Common myeloid progenitor, CD34-positive (primary cell): Measurements from ENCODE around the gene GALR3.
A peak's percentile ranks its signal among the peaks of the same experiment; 100 is the strongest.
"Not testable (repeated sequence)": the region's sequence is repeated elsewhere in the genome, so short reads cannot be mapped to it uniquely, and the experiment has no call there.

Source experiments
- CTCF ChIA-PET: fragments of 350-600 bp; sonication (Branson Sonifier 250); formaldehyde crosslinking; loops from one replicate; lab custom pipeline; 2021; ENCODE audit warnings: antibody characterized with exemption; lab: Charles Lee
- POLR2A ChIA-PET: fragments of 350-600 bp; sonication (Branson Sonifier 250); formaldehyde crosslinking; loops from one replicate; lab custom pipeline; 2021; ENCODE audit warnings: antibody characterized with exemption; lab: Charles Lee
- DNase-seq, 3 donors: peaks; one replicate each; pipeline versions ENCODE4 v3.0.0 to v3.0.0-alpha.2; 2013
- H3K27ac ChIP-seq, 2 experiments: 1 replicate in 1 of 2; 2 replicates in 1 of 2; pipeline ENCODE4 v1.7.0; 2013; ENCODE audit warnings: inconsistent platforms in 2 of 2, low read length in 2 of 2, mild to moderate bottlenecking in 2 of 2, low read depth in 1 of 2, moderate library complexity in 1 of 2; ENCODE audit not compliant: severe bottlenecking in 2 of 2, insufficient read depth in 1 of 2, poor library complexity in 1 of 2
- H3K27me3 ChIP-seq, 5 experiments: replicated peaks in 2 of 5; 1 replicate in 3 of 5; 2 replicates in 2 of 5; pipeline versions ENCODE4 v1.6.1 to v1.7.0; 2013; ENCODE audit warnings: low read length in 4 of 5, mild to moderate bottlenecking in 2 of 5, moderate library complexity in 2 of 5, inconsistent platforms in 1 of 5; ENCODE audit not compliant: insufficient read depth in 5 of 5, control insufficient read depth in 4 of 5
- H3K36me3 ChIP-seq, 4 experiments: 1 replicate in 2 of 4; 2 replicates in 2 of 4; pipeline versions ENCODE4 v1.6.1 to v1.7.0; 2013; ENCODE audit warnings: low read length in 3 of 4, control low read depth in 1 of 4, mild to moderate bottlenecking in 1 of 4; ENCODE audit not compliant: control insufficient read depth in 4 of 4, insufficient read depth in 4 of 4
- H3K4me1 ChIP-seq, 4 experiments: 1 replicate in 3 of 4; 2 replicates in 1 of 4; pipeline versions ENCODE4 v1.6.1 to v1.7.1; 2013; ENCODE audit warnings: low read length in 3 of 4, mild to moderate bottlenecking in 3 of 4, control low read depth in 1 of 4, inconsistent platforms in 1 of 4, moderate library complexity in 1 of 4; ENCODE audit not compliant: control insufficient read depth in 4 of 4, insufficient read depth in 4 of 4; ENCODE audit errors: control extremely low read depth in 1 of 4
- H3K4me3 ChIP-seq, 7 experiments: 1 replicate in 4 of 7; 2 replicates in 3 of 7; pipeline versions ENCODE4 v1.5.1 to v1.7.0; 2013; ENCODE audit warnings: mild to moderate bottlenecking in 7 of 7, low read length in 6 of 7, moderate library complexity in 6 of 7, inconsistent platforms in 2 of 7, low read depth in 2 of 7, control low read depth in 1 of 7; ENCODE audit not compliant: insufficient read depth in 4 of 7, control insufficient read depth in 1 of 7; ENCODE audit errors: extremely low read depth in 1 of 7
- H3K9me3 ChIP-seq, 5 experiments: 1 replicate in 4 of 5; 2 replicates in 1 of 5; pipeline versions ENCODE4 v1.6.1 to v1.7.1; 2013; ENCODE audit warnings: low read length in 4 of 5, mild to moderate bottlenecking in 2 of 5, inconsistent platforms in 1 of 5, low read depth in 1 of 5, moderate library complexity in 1 of 5; ENCODE audit not compliant: control insufficient read depth in 4 of 5, insufficient read depth in 2 of 5; ENCODE audit errors: control extremely low read depth in 1 of 5
- WGBS: methylation state at CpG from one replicate; pipeline ENCODE4 v1.1.5; 2013; ENCODE audit not compliant: insufficient coverage; 5-methylcytosine and 5-hydroxymethylcytosine counted together

The GALR3 gene

DNA sequence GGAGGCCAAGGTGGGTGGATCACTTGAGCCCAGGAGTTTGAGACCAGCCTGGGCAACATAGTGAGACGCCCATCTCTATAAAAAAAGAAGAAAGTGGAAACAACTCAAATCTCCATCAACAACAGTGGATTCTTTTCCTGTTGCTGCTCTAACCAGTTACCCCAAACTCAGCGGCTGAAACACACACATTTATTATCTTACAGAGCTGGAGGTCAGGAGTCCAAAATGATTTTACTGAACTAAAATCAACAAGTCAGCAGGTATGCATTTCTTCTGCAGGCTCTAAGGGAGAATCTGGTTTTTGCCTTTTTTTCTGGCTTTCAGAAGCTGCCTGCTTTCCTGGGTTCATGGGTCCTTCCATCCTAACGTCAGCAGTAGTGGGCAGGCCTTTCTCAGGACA, 27.1 kb upstream of the GALR3 start:
- Histone ChIP-seq H3K4me1 (no peaks in the 10 kb centered on the region), H3K36me3 (no peaks in the 10 kb centered on the region), H3K9me3 (no peaks in the 10 kb centered on the region), H3K27me3 (no peaks in the 10 kb centered on the region), H3K27ac (no peak overlapping the region), H3K4me3 (no peak overlapping the region)
- DNase-seq: no peak
- 91% methylated on average over 1 of the region's 3 CpGs for WGBS
- CTCF ChIA-PET: no interaction called here
- POLR2A ChIA-PET: interaction anchor here (0.6 to 0.7 kb wide), 3 partner anchors 102 to 162 kb away, joined by 3 read pairs; partner anchors contain the start of gene NOL12

DNA sequence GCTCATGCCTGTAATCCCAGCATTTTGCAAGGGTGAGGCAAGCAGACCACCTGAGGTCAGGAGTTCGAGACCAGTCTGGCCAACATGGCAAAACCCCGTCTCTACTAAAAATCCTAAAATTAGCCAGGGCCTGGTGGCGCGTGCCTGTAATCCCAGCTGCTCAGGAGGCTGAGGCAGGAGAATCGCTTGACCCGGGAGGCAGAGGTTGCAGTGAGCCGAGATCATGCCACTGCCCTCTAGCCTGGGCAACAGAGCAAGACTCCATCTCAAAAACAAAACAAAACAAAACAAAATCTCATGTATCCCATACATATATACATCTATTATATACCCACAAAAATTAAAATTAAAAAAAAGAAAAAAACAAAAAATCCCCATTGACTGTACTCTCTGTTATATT, 25.9 kb upstream of the GALR3 start:
- WGBS: 100% methylated on average over 6 of the region's 7 CpGs
- H3K27me3 ChIP-seq, H3K4me1 ChIP-seq, H3K36me3 ChIP-seq, POLR2A ChIA-PET, H3K9me3 ChIP-seq, DNase-seq, H3K27ac ChIP-seq, H3K4me3 ChIP-seq, CTCF ChIA-PET: not testable (repeated sequence)

DNA sequence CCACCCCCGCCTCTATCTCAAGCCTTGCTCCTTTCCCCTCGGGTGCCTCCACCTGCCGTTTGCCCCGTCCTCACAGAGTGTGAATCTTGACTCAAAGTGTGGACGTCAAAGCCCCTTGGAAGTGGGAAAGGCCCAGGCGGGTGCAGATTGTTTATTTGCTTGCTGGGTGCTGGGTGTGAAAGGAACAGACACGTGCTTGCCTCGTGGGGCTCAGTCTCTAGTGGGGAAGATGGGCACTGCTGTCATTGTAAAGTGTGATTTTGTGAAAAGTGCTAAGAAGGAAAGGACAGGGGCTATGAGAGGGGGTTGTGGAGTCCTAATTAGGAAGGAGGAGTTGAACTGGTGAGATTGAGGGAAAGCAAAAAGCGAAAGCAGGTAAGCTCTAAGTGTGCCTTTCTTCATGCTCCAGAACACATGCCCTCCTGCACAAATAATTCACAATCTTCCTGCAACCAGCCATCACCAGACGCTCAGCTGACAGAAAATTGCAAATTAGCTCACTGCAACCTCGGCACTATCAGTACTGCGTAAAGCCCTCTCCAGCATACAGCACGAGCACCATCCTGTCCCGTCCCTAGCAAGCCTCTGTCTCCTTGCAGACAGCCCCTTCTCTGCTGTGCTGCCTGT, 25.2 kb upstream of the GALR3 start:
- no peak for DNase-seq
- CTCF ChIA-PET: interaction anchor here (0.6 to 0.8 kb wide), 2 partner anchors 89 to 99 kb away, joined by 3 read pairs; no protein-coding TSS in a partner anchor
- 81% methylated on average over 9 of the region's 14 CpGs for WGBS
- no peaks in the 10 kb centered on the region for H3K36me3 ChIP-seq
- H3K4me1 ChIP-seq: peaks cover 4 to 11% (median 10%) of the 10 kb centered on the region in 4 experiments
- no peaks in the 10 kb centered on the region for H3K9me3 ChIP-seq
- POLR2A ChIA-PET: no interaction called here
- H3K4me3 ChIP-seq: no peak overlapping the region
- no peaks in the 10 kb centered on the region for H3K27me3 ChIP-seq
- no peak overlapping the region for H3K27ac ChIP-seq

DNA sequence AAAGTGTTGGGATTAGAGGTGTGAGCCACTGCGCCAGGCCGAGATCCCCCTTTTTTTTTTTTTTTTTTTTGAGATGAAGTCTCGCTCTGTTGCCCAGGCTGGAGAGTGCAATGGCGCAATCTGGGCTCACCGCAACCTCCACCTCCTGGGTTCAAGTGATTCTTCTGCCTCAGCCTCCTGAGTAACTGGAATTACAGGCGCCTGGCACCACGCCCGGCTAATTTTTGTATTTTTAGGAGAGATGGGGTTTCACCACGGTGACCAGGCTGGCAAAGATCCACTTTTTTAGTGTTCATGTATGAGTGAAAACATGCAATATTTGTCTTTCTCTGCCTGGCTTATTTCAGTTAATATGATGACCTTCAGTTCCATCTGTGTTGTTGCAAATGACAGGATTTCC, 23.2 kb upstream of the GALR3 start:
- POLR2A ChIA-PET, H3K27ac ChIP-seq, DNase-seq, H3K4me3 ChIP-seq, H3K9me3 ChIP-seq, H3K36me3 ChIP-seq, H3K27me3 ChIP-seq: not testable (repeated sequence)
- CTCF ChIA-PET: interaction anchor here (0.7 kb wide), 1 partner anchor 559 kb away, joined by 3 read pairs; no protein-coding TSS in a partner anchor
- H3K4me1 ChIP-seq: peaks cover 6 to 27% (median 25%) of the 10 kb centered on the region in 4 experiments
- 72% methylated on average over 6 of the region's 9 CpGs for WGBS

DNA sequence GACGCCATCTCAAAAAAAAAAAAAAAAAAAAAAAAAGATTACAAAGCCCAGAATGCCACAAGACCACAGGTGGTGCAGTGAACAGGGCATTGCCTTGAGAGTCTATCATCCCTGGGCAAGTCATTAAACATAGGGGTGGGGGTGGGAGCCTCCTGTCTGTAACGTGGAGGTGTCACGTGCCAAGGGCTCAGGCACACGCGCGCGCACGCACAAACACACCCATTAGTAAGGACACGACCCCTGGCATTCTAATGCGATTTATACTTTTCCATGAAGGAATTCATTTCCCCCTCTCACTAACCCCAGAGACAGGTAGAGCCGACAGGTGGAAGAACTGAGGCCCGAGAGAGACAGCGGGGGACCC, 21.3 kb upstream of the GALR3 start:
- H3K27me3 ChIP-seq: no peaks in the 10 kb centered on the region
- H3K27ac ChIP-seq: peak overlapping the region in 1 of 2 experiments; percentile 58
- DNase-seq: peak in 2 of 3 donors; percentile 63 to 77
- H3K9me3 ChIP-seq: no peaks in the 10 kb centered on the region
- H3K4me1 ChIP-seq: peaks cover 14 to 44% (median 42%) of the 10 kb centered on the region in 4 experiments
- H3K4me3 ChIP-seq: peak overlapping the region; percentile 43 to 96 (median 70)
- ChIA-PET POLR2A (no interaction called here), CTCF (no interaction called here)
- H3K36me3 ChIP-seq: no peaks in the 10 kb centered on the region
- 0% methylated on average over 6 of the region's 13 CpGs for whole genome bisulfite sequencing

- peaks cover 14 to 49% (median 44%) of the 10 kb centered on the region in 4 experiments for H3K4me1 ChIP-seq
- H3K36me3 ChIP-seq: no peaks in the 10 kb centered on the region
- ChIA-PET POLR2A (no interaction called here), CTCF (interaction anchor here (0.6 to 1.0 kb wide), 2 partner anchors 61 to 95 kb away, joined by 3 read pairs; no protein-coding TSS in a partner anchor)
- no peaks in the 10 kb centered on the region for H3K9me3 ChIP-seq
- H3K4me3 ChIP-seq: peak overlapping the region; percentile 43 to 96 (median 70)
- WGBS: 0% methylated on average over 45 of the region's 63 CpGs
- peak in 2 of 3 donors; percentile 59 to 72 for DNase-seq
- peak overlapping the region in 1 of 2 experiments; percentile 58 for H3K27ac ChIP-seq
- no peaks in the 10 kb centered on the region for H3K27me3 ChIP-seq
Observed at GRCh38 chr22:37802310-37803194, 20.6 kb upstream of the GALR3 start.
